T-cell (primary cell): Measurements from ENCODE around the gene RHOF. TPM values are rescaled to one million over a fixed set of nuclear protein-coding genes. Genes with fewer than 3 reads are reported as not detected.
A peak's percentile ranks its signal among the peaks of the same experiment; 100 is the strongest.

Experiments
- ATAC-seq, 4 experiments: fragments of 200-7000 bp in 3 of 4; fragments of 150-1000 bp in 1 of 4; cut with Tn5 transposase; replicated peaks in 1 of 4; 1 replicate in 3 of 4; 2 replicates in 1 of 4; pipeline ENCODE4 v1.10.0; 2021; ENCODE audit warnings: moderate library complexity in 3 of 4, mild to moderate bottlenecking in 2 of 4, moderate number of reproducible peaks in 1 of 4
- CTCF ChIA-PET, 2 donors: fragments of 300-600 bp; sonication (Branson Sonifier 250); formaldehyde crosslinking; loops; one replicate each; lab custom pipeline; 2022; ENCODE audit warnings: antibody characterized with exemption in 2 of 2; lab: Charles Lee
- POLR2A ChIA-PET, 2 donors: fragments of 300-600 bp; sonication (Branson Sonifier 250); formaldehyde crosslinking; loops; one replicate each; lab custom pipeline; 2022; ENCODE audit warnings: antibody characterized with exemption in 2 of 2; lab: Charles Lee
- DNase-seq, 35 experiments: peaks; one replicate each; pipeline versions ENCODE4 v3.0.0 to v3.0.0-alpha.2; 2013 to 2023
- H3K27ac ChIP-seq: one replicate; pipeline ENCODE4 v1.5.1; 2013; ENCODE audit warnings: low read length
- H3K27me3 ChIP-seq, 2 experiments: replicated peaks in 1 of 2; 1 replicate in 1 of 2; 2 replicates in 1 of 2; pipeline versions ENCODE4 v1.6.1 to v1.7.0; 2013; ENCODE audit warnings: low read length in 1 of 2, mixed read lengths in 1 of 2; ENCODE audit not compliant: control insufficient read depth in 2 of 2, insufficient read depth in 2 of 2; ENCODE audit errors: extremely low read depth in 1 of 2
- H3K36me3 ChIP-seq, 2 donors: 1 replicate in 1 of 2; 2 replicates in 1 of 2; pipeline versions ENCODE4 v1.6.1 to v1.7.0; 2013; ENCODE audit warnings: low read length in 1 of 2; ENCODE audit not compliant: control insufficient read depth in 2 of 2, insufficient read depth in 1 of 2; ENCODE audit errors: extremely low read depth in 1 of 2
- H3K4me1 ChIP-seq, 2 experiments: 1 replicate in 1 of 2; 2 replicates in 1 of 2; pipeline versions ENCODE4 v1.6.1 to v1.7.0; 2013; ENCODE audit warnings: low read length in 2 of 2, mixed read lengths in 1 of 2; ENCODE audit not compliant: insufficient read depth in 2 of 2, control insufficient read depth in 1 of 2; ENCODE audit errors: extremely low read depth in 1 of 2
- H3K4me3 ChIP-seq, 2 donors: 1 replicate in 1 of 2; 2 replicates in 1 of 2; pipeline versions ENCODE4 v1.5.1 to v1.7.0; 2013; ENCODE audit warnings: mild to moderate bottlenecking in 2 of 2, low read length in 1 of 2, moderate library complexity in 1 of 2; ENCODE audit not compliant: control insufficient read depth in 1 of 2; ENCODE audit errors: extremely low read depth in 1 of 2
- H3K9me3 ChIP-seq: 2 replicates; pipeline ENCODE4 v1.7.0; 2013
- H3K27ac Mint-ChIP-seq, 2 donors: one replicate each; pipeline ENCODE4 v1.8.0; 2020 to 2021; ENCODE audit warnings: mild to moderate bottlenecking in 2 of 2, mixed read lengths in 2 of 2
- H3K27me3 Mint-ChIP-seq, 2 donors: one replicate each; pipeline ENCODE4 v1.8.0; 2021 to 2022; ENCODE audit warnings: mixed read lengths in 2 of 2
- H3K36me3 Mint-ChIP-seq: one replicate; pipeline ENCODE4 v1.8.0; 2021; ENCODE audit warnings: mixed read lengths
- H3K4me1 Mint-ChIP-seq, 3 donors: one replicate each; pipeline ENCODE4 v1.8.0; 2020 to 2022; ENCODE audit warnings: mixed read lengths in 3 of 3, mild to moderate bottlenecking in 1 of 3
- H3K4me3 Mint-ChIP-seq, 3 donors: one replicate each; pipeline ENCODE4 v1.8.0; 2020 to 2022; ENCODE audit warnings: mild to moderate bottlenecking in 3 of 3, mixed read lengths in 3 of 3, moderate library complexity in 3 of 3
- H3K9me3 Mint-ChIP-seq, 3 donors: one replicate each; pipeline ENCODE4 v1.8.0; 2020 to 2022; ENCODE audit warnings: mixed read lengths in 3 of 3
- WGBS: methylation state at CpG from one replicate; pipeline ENCODE4 v1.1.5; 2013; ENCODE audit warnings: missing lambda C conversion rate; ENCODE audit not compliant: insufficient coverage; 5-methylcytosine and 5-hydroxymethylcytosine counted together
- total RNA-seq, 35 experiments: library from RNA in 6 of 35; stranded (reverse) in 6 of 35; fragments of 120-200 nt in 1 of 35; gene quantifications; one replicate each; pipeline versions ENCODE4 v1.2.1 to v1.2.4 and lab custom pipeline; 2013 to 2026

The RHOF gene
- total RNA-seq, 5 donors from 2014 or later (not counting 1 experiment from before 2014, with no cell fraction given), result 137 to 158 (median 145) TPM

DNA sequence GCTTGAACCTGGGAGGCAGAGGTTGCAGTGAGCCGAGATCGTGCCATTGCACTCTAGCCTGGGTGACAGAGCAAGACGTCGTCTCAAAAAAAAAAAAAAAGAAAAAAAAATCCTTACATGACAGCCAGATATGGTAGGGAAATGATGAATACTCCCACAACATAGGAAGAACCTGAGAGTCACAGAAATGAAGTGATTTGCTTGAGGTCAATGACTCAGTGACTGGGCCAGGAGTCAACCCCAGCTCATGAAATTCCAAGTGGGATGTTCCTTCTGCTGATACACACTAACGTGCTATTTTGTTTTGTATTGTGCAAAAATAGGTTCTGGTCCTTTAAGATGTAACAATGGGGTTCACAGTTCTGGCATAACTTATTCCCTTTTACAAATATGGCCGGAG is 9.0 kb downstream of the RHOF start:
- H3K4me3 ChIP-seq, result no peak overlapping the region
- H3K36me3 ChIP-seq, result peaks cover 15 to 41% of the 10 kb centered on the region in 2 donors
- WGBS, result no CpG with 5 or more reads among the region's 6 CpGs
- H3K27me3 ChIP-seq, result no peaks in the 10 kb centered on the region
- ChIA-PET CTCF (interaction anchor here (0.7 to 2.1 kb wide), 6 partner anchors 9 to 367 kb away, joined by 3 to 23 read pairs (median 4); partner anchors contain the start of gene RHOF (in 2 of the 2)), POLR2A (interaction anchor here in 1 of 2 donors (0.7 kb wide), 1 partner anchor 139 kb away, joined by 3 read pairs; no protein-coding TSS in a partner anchor)
- peaks cover 39 to 93% of the 10 kb centered on the region in 2 experiments for H3K4me1 ChIP-seq
- no peaks in the 10 kb centered on the region for H3K9me3 ChIP-seq
- DNase-seq (no peak), ATAC-seq (no peak)
- Mint-ChIP-seq H3K4me3 (peak overlapping the region; percentile 69 to 94 (median 74)), H3K4me1 (peaks cover 75 to 85% (median 84%) of the 10 kb centered on the region in 3 donors), H3K27ac (peak overlapping the region; percentile 86 to 100), H3K27me3 (no peaks in the 10 kb centered on the region), H3K36me3 (peaks cover 19% of the 10 kb centered on the region), H3K9me3 (no peaks in the 10 kb centered on the region)
- H3K27ac ChIP-seq, result peak overlapping the region; percentile 97

- Mint-ChIP-seq H3K4me1 (peaks cover 70 to 82% (median 79%) of the 10 kb centered on the region in 3 donors), H3K4me3 (peak overlapping the region; percentile 15 to 94 (median 74)), H3K36me3 (peaks cover 25% of the 10 kb centered on the region), H3K9me3 (no peaks in the 10 kb centered on the region), H3K27ac (peak overlapping the region; percentile 86 to 100), H3K27me3 (no peaks in the 10 kb centered on the region)
- DNase-seq (no peak), ATAC-seq (no peak)
- ChIA-PET POLR2A (no interaction called here), CTCF (interaction anchor here (0.6 to 1.6 kb wide), 3 partner anchors 11 to 84 kb away, joined by 4 to 14 read pairs (median 7); no protein-coding TSS in a partner anchor)
- peaks cover 37 to 90% of the 10 kb centered on the region in 2 experiments for H3K4me1 ChIP-seq
- H3K27me3 ChIP-seq, result no peaks in the 10 kb centered on the region
- peak overlapping the region; percentile 97 for H3K27ac ChIP-seq
- 62% methylated on average over 6 of the region's 6 CpGs for WGBS
- no peak overlapping the region for H3K4me3 ChIP-seq
- no peaks in the 10 kb centered on the region for H3K9me3 ChIP-seq
- H3K36me3 ChIP-seq, result peaks cover 16 to 47% of the 10 kb centered on the region in 2 donors
Observed at GRCh38 chr12:121783766-121784165, 9.7 kb downstream of the RHOF start.

DNA sequence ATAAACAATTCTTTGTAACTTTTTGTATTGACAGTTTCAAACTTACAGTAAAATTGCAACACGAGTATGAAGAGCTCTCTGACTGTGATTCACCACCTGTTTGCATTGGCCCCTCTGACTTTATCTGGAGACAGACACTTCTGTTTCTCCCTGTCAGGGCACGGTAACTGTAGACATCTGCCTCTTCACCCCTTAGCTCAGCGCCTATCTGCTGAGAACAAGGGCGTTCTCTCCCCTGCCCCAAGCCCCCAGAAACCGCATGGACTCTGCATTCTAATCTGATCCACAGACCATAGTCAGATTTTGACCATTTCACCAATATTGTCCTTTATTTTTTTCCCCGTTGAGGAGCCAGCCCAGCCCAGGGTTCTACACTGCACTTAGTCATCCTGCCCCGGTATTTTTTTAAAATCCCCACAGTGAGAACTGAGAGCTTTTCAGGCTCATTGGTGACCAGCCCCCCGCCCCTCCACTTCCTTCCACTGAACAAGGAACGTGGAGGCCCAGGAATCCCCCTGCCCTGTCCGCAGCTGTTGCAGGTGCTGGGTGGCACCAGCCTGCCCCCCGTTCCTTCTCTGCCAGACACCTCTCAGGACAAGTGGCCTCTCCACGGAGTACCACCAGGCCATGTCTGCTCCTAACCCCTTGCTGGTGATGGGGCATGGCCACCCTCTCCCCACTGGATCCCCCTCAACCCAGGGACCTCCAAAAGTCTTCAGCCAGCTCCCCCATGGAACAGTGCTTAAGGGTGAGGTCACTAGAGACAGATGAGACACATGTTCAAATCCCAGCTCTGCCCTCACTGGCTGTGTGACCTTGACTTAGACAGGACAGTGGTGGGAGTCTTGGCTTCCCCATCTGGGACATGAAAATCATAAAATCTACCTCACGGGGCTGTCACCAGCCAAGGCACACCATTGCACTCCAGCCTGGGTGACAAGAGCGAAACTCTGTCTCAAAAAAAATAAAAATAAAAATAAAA is 11.2 kb downstream of the RHOF start:
- peak overlapping the region; percentile 95 to 96 for H3K27ac Mint-ChIP-seq

DNA sequence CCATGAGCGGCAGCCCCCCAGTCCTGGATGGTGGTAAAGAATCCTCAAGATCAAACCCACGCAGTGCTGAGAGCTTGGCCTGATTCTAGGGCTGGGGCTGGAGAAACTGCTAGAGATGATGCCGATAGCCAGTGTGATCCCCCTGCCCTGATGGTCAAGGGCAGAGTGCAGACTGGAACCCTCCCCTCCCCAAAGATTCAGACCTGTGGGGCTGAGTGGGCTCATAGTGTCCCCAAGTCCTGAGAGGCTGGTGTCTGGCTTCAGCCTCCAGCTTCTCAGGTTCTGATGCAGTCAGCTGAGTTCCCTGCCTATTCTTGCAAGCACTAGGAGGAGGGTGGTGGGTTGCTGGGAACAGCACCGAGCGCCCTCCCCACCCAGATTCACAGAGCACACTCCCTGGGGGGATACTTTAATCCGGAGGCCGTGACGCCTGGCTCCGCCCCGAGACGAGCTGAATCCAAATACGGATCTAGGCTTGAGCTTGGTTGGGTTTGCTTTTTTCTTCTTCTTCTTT is 11.9 kb downstream of the RHOF start:
- 80% methylated on average over 1 of the region's 12 CpGs for WGBS
- CTCF ChIA-PET, result interaction anchor here (0.5 to 2.9 kb wide), 8 partner anchors 8 to 287 kb away, joined by 3 to 45 read pairs (median 6); partner anchors contain the start of gene RHOF (in 1 of the 2)
- ATAC-seq (peak in 3 of 4 experiments; percentile 4 to 12 (median 6)), DNase-seq (no peak)
- peaks cover 20 to 76% of the 10 kb centered on the region in 2 experiments for H3K4me1 ChIP-seq
- peak overlapping the region; percentile 56 to 94 (median 64) for H3K4me3 Mint-ChIP-seq
- H3K36me3 Mint-ChIP-seq, result peaks cover 26% of the 10 kb centered on the region
- no peaks in the 10 kb centered on the region for H3K27me3 Mint-ChIP-seq
- no peaks in the 10 kb centered on the region for H3K9me3 Mint-ChIP-seq
- peak overlapping the region; percentile 68 for H3K27ac ChIP-seq
- peak overlapping the region; percentile 95 to 96 for H3K27ac Mint-ChIP-seq
- no peak overlapping the region for H3K4me3 ChIP-seq
- no peaks in the 10 kb centered on the region for H3K27me3 ChIP-seq
- peaks cover 24 to 50% of the 10 kb centered on the region in 2 donors for H3K36me3 ChIP-seq
- POLR2A ChIA-PET, result interaction anchor here (0.7 to 2.2 kb wide), 6 partner anchors 8 to 83 kb away, joined by 3 to 7 read pairs (median 4); partner anchors contain the start of gene RHOF (in 1 of the 2)
- peaks cover 51 to 67% (median 61%) of the 10 kb centered on the region in 3 donors for H3K4me1 Mint-ChIP-seq
- no peaks in the 10 kb centered on the region for H3K9me3 ChIP-seq

More for the DNA sequence above, 11.2 kb downstream of the RHOF start:
- Mint-ChIP-seq H3K36me3 (peaks cover 30% of the 10 kb centered on the region), H3K4me3 (peak overlapping the region; percentile 56 to 94 (median 64)), H3K27me3 (no peaks in the 10 kb centered on the region), H3K4me1 (peaks cover 59 to 72% (median 68%) of the 10 kb centered on the region in 3 donors), H3K9me3 (no peaks in the 10 kb centered on the region)
- DNase-seq, result peak in 13 of 35 experiments; percentile 17 to 63 (median 48)
- ChIA-PET CTCF (interaction anchor here (0.5 to 2.9 kb wide), 10 partner anchors 9 to 288 kb away, joined by 3 to 45 read pairs (median 5); partner anchors contain the start of gene RHOF (in 2 of the 2)), POLR2A (interaction anchor here (0.7 to 2.2 kb wide), 7 partner anchors 7 to 84 kb away, joined by 3 to 9 read pairs (median 5); partner anchors contain the start of gene RHOF (in 1 of the 2))
- Histone ChIP-seq H3K27ac (peak overlapping the region; percentile 68), H3K9me3 (no peaks in the 10 kb centered on the region), H3K4me3 (peak overlapping the region in 1 of 2 donors; percentile 19), H3K4me1 (peaks cover 26 to 79% of the 10 kb centered on the region in 2 experiments), H3K36me3 (peaks cover 24 to 50% of the 10 kb centered on the region in 2 donors), H3K27me3 (no peaks in the 10 kb centered on the region)
- ATAC-seq, result peak; percentile 35 to 70 (median 68)
- 15% methylated on average over 9 of the region's 14 CpGs for WGBS

DNA sequence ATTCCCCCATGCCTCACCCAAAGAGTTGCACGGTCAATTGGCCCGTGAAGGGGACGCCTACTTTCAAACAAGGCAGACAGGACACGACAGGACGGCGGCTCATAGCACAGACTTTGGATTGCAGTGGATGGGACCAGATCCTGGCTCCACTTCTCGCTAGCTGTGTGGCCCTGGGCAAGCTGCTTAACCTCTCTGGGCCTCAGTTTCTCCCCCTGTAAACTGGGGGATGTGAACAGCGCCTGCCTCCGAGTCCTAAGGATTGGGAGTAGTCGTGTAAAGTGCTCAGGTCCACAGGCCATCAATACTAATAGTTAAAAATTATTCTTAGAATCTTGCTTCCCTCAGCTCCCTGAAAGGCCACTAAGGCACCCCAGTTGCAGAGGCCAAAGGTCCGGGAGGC is 13.1 kb downstream of the RHOF start:
- ATAC-seq (no peak), DNase-seq (no peak)
- Histone ChIP-seq H3K27me3 (no peaks in the 10 kb centered on the region), H3K36me3 (peaks cover 24 to 48% of the 10 kb centered on the region in 2 donors), H3K4me3 (no peak overlapping the region), H3K9me3 (no peaks in the 10 kb centered on the region), H3K27ac (no peak overlapping the region), H3K4me1 (peaks cover 17 to 76% of the 10 kb centered on the region in 2 experiments)
- Mint-ChIP-seq H3K27me3 (no peaks in the 10 kb centered on the region), H3K4me1 (peaks cover 45 to 61% (median 50%) of the 10 kb centered on the region in 3 donors), H3K27ac (peak overlapping the region; percentile 49 to 68), H3K36me3 (peaks cover 26% of the 10 kb centered on the region), H3K4me3 (no peak overlapping the region), H3K9me3 (no peaks in the 10 kb centered on the region)
- ChIA-PET POLR2A (interaction anchor here (0.6 to 2.2 kb wide), 2 partner anchors 10 to 14 kb away, joined by 3 to 7 read pairs; no protein-coding TSS in a partner anchor), CTCF (interaction anchor here (0.6 to 2.9 kb wide), 4 partner anchors 13 to 103 kb away, joined by 3 to 45 read pairs (median 6); partner anchors contain the start of gene RHOF (in 1 of the 2))
- WGBS, result 97% methylated on average over 5 of the region's 11 CpGs
